Trophoblast cell (in vitro differentiated cells and primary cell): ENCODE data around the gene ARHGAP22.

ENCODE experiments used
- DNase-seq, 2 donors: peaks; one replicate each; pipeline ENCODE4 v3.0.0-alpha.2; 2016
- H2AFZ ChIP-seq: 2 replicates; pipeline ENCODE4 v1.6.1; 2013; ENCODE audit warnings: low read length, moderate library complexity, mild to moderate bottlenecking; ENCODE audit not compliant: insufficient read depth, poor library complexity
- H2AK5ac ChIP-seq: 2 replicates; pipeline ENCODE4 v1.6.1; 2013; ENCODE audit warnings: mild to moderate bottlenecking, low read length
- H2BK120ac ChIP-seq: 2 replicates; pipeline ENCODE4 v1.6.1; 2013; ENCODE audit warnings: low read length, mild to moderate bottlenecking, moderate library complexity; ENCODE audit not compliant: insufficient read depth, poor library complexity
- H2BK12ac ChIP-seq: 2 replicates; pipeline ENCODE4 v1.6.1; 2013; ENCODE audit warnings: mild to moderate bottlenecking, low read length, moderate library complexity
- H2BK5ac ChIP-seq: 2 replicates; pipeline ENCODE4 v1.6.1; 2013; ENCODE audit warnings: low read length, low read depth, moderate library complexity, mild to moderate bottlenecking; ENCODE audit not compliant: poor library complexity
- H3K14ac ChIP-seq: 2 replicates; pipeline ENCODE4 v1.6.1; 2013; ENCODE audit warnings: mild to moderate bottlenecking, low read length
- H3K18ac ChIP-seq: 2 replicates; pipeline ENCODE4 v1.6.1; 2013; ENCODE audit warnings: mild to moderate bottlenecking, low read length
- H3K23ac ChIP-seq: 2 replicates; pipeline ENCODE4 v1.6.1; 2013; ENCODE audit warnings: low read length
- H3K27ac ChIP-seq: 2 replicates; pipeline ENCODE4 v1.5.1; 2013; ENCODE audit warnings: low read depth, mild to moderate bottlenecking, inconsistent platforms, low read length, moderate library complexity
- H3K27me3 ChIP-seq: 2 replicates; pipeline ENCODE4 v1.6.1; 2013; ENCODE audit warnings: inconsistent platforms, mild to moderate bottlenecking, low read length, moderate library complexity; ENCODE audit not compliant: insufficient read depth
- H3K36me3 ChIP-seq, 2 experiments: 1 replicate in 1 of 2; 2 replicates in 1 of 2; pipeline ENCODE4 v1.6.1; 2013; ENCODE audit warnings: low read length in 2 of 2, mild to moderate bottlenecking in 2 of 2, moderate library complexity in 1 of 2; ENCODE audit not compliant: insufficient read depth in 2 of 2, control insufficient read depth in 1 of 2
- H3K4ac ChIP-seq: 2 replicates; pipeline ENCODE4 v1.6.1; 2013; ENCODE audit warnings: low read depth, mild to moderate bottlenecking, low read length, moderate library complexity
- H3K4me1 ChIP-seq, 2 experiments: 1 replicate in 1 of 2; 2 replicates in 1 of 2; pipeline ENCODE4 v1.6.1; 2013; ENCODE audit warnings: low read length in 2 of 2, mild to moderate bottlenecking in 2 of 2, moderate library complexity in 1 of 2; ENCODE audit not compliant: insufficient read depth in 2 of 2, control insufficient read depth in 1 of 2
- H3K4me2 ChIP-seq: 2 replicates; pipeline ENCODE4 v1.6.1; 2013; ENCODE audit warnings: inconsistent platforms, mild to moderate bottlenecking, low read length, moderate library complexity
- H3K4me3 ChIP-seq: 2 replicates; pipeline ENCODE4 v1.5.1; 2013; ENCODE audit warnings: mild to moderate bottlenecking, low read depth, low read length, inconsistent platforms
- H3K79me1 ChIP-seq: one replicate; pipeline ENCODE4 v1.6.1; 2013; ENCODE audit warnings: low read length
- H3K79me2 ChIP-seq: 2 replicates; pipeline ENCODE4 v1.6.1; 2013; ENCODE audit warnings: low read length, mild to moderate bottlenecking; ENCODE audit not compliant: control insufficient read depth, insufficient read depth, poor library complexity
- H3K9ac ChIP-seq: 2 replicates; pipeline ENCODE4 v1.6.1; 2013; ENCODE audit warnings: mild to moderate bottlenecking, low read length
- H3K9me3 ChIP-seq: 2 replicates; pipeline ENCODE4 v1.6.1; 2013; ENCODE audit warnings: low read depth, mild to moderate bottlenecking, control low read depth, inconsistent platforms, low read length; ENCODE audit not compliant: insufficient read depth
- H4K12ac ChIP-seq: 2 replicates; pipeline ENCODE4 v1.6.1; 2013; ENCODE audit warnings: low read depth, mild to moderate bottlenecking, low read length, moderate library complexity
- H4K8ac ChIP-seq: 2 replicates; pipeline ENCODE4 v1.6.1; 2013; ENCODE audit warnings: low read depth, mild to moderate bottlenecking, low read length, moderate library complexity
- H4K91ac ChIP-seq: one replicate; pipeline ENCODE4 v1.6.1; 2013; ENCODE audit warnings: low read depth, mild to moderate bottlenecking, low read length, moderate library complexity
- WGBS: extraction: QIAGEN DNeasy Blood & Tissue Kit; methylation state at CpG from one replicate; pipeline ENCODE4 v1.1.7; 2013; ENCODE audit warnings: missing lambda C conversion rate; ENCODE audit not compliant: insufficient read length, insufficient coverage; ENCODE audit errors: extremely low coverage; 5-methylcytosine and 5-hydroxymethylcytosine counted together

The ARHGAP22 gene

GRCh38 chr10:48598243-48598935, 6.5 kb downstream of the ARHGAP22 start:
- no peaks in the 10 kb centered on the region for H3K79me2 ChIP-seq
- no peak overlapping the region for H3K14ac ChIP-seq
- no CpG with 5 or more reads among the region's 7 CpGs for WGBS

GRCh38 chr10:48595539-48595932, 9.3 kb downstream of the ARHGAP22 start:
- no peaks in the 10 kb centered on the region for H3K4me1 ChIP-seq
- H3K9me3 ChIP-seq = peaks cover 2% of the 10 kb centered on the region
- no peak overlapping the region for H2AFZ ChIP-seq
- H2BK120ac ChIP-seq = no peak overlapping the region
- no peak overlapping the region for H3K14ac ChIP-seq
- no peaks in the 10 kb centered on the region for H3K27me3 ChIP-seq
- DNase-seq = no peak
- H2BK5ac ChIP-seq = no peak overlapping the region
- H3K4me2 ChIP-seq = no peak overlapping the region
- H3K4me3 ChIP-seq = no peak overlapping the region
- H3K9ac ChIP-seq = no peak overlapping the region
- no peak overlapping the region for H4K91ac ChIP-seq
- no peak overlapping the region for H2BK12ac ChIP-seq
- no peak overlapping the region for H2AK5ac ChIP-seq
- no peak overlapping the region for H3K18ac ChIP-seq
- H3K23ac ChIP-seq = no peak overlapping the region
- H3K79me2 ChIP-seq = no peaks in the 10 kb centered on the region
- no peaks in the 10 kb centered on the region for H3K79me1 ChIP-seq
- WGBS = no CpG with 5 or more reads among the region's 3 CpGs
- H4K8ac ChIP-seq = no peak overlapping the region
- no peak overlapping the region for H4K12ac ChIP-seq
- H3K36me3 ChIP-seq = no peaks in the 10 kb centered on the region
- no peak overlapping the region for H3K4ac ChIP-seq
- H3K27ac ChIP-seq = no peak overlapping the region

More at GRCh38 chr10:48598243-48598935, 6.5 kb downstream of the ARHGAP22 start:
- Histone ChIP-seq H2AFZ (no peak overlapping the region), H4K12ac (no peak overlapping the region), H4K91ac (no peak overlapping the region), H2AK5ac (no peak overlapping the region), H3K27ac (no peak overlapping the region), H2BK5ac (no peak overlapping the region), H3K79me1 (no peaks in the 10 kb centered on the region), H3K23ac (no peak overlapping the region), H3K18ac (no peak overlapping the region), H3K4me1 (no peaks in the 10 kb centered on the region), H4K8ac (no peak overlapping the region), H3K4ac (no peak overlapping the region), H3K4me2 (no peak overlapping the region), H2BK12ac (no peak overlapping the region), H2BK120ac (no peak overlapping the region), H3K27me3 (no peaks in the 10 kb centered on the region), H3K9ac (no peak overlapping the region), H3K36me3 (no peaks in the 10 kb centered on the region), H3K4me3 (peak overlapping the region; percentile 45), H3K9me3 (peaks cover 2% of the 10 kb centered on the region)
- peak in 1 of 2 donors; percentile 35 for DNase-seq

GRCh38 chr10:48594803-48595538, 9.9 kb downstream of the ARHGAP22 start:
- no CpG with 5 or more reads among the region's 7 CpGs for WGBS
- H3K14ac ChIP-seq = no peak overlapping the region
- no peaks in the 10 kb centered on the region for H3K79me2 ChIP-seq
- H2BK120ac ChIP-seq = no peak overlapping the region
- no peak overlapping the region for H3K27ac ChIP-seq
- no peak overlapping the region for H3K18ac ChIP-seq
- H3K4me1 ChIP-seq = no peaks in the 10 kb centered on the region
- no peak overlapping the region for H4K91ac ChIP-seq
- H2BK5ac ChIP-seq = no peak overlapping the region
- no peak overlapping the region for H4K8ac ChIP-seq
- no peaks in the 10 kb centered on the region for H3K27me3 ChIP-seq
- no peaks in the 10 kb centered on the region for H3K79me1 ChIP-seq
- no peak overlapping the region for H2AK5ac ChIP-seq
- no peak overlapping the region for H2AFZ ChIP-seq
- H3K4me2 ChIP-seq = no peak overlapping the region
- H3K36me3 ChIP-seq = no peaks in the 10 kb centered on the region
- DNase-seq = no peak
- H3K9ac ChIP-seq = no peak overlapping the region
- peaks cover 6% of the 10 kb centered on the region for H3K9me3 ChIP-seq
- no peak overlapping the region for H3K4me3 ChIP-seq
- H2BK12ac ChIP-seq = no peak overlapping the region
- H3K23ac ChIP-seq = no peak overlapping the region
- H4K12ac ChIP-seq = no peak overlapping the region
- no peak overlapping the region for H3K4ac ChIP-seq

GRCh38 chr10:48594371-48594770, 10.5 kb downstream of the ARHGAP22 start:
- DNase-seq = no peak
- Histone ChIP-seq H2AK5ac (no peak overlapping the region), H3K9me3 (peaks cover 6% of the 10 kb centered on the region), H2BK120ac (no peak overlapping the region), H3K36me3 (no peaks in the 10 kb centered on the region), H3K9ac (no peak overlapping the region), H3K79me2 (no peaks in the 10 kb centered on the region), H4K12ac (no peak overlapping the region), H3K27me3 (no peaks in the 10 kb centered on the region), H4K91ac (no peak overlapping the region), H3K4me3 (no peak overlapping the region), H3K4ac (no peak overlapping the region), H2AFZ (no peak overlapping the region), H3K79me1 (no peaks in the 10 kb centered on the region), H3K14ac (no peak overlapping the region), H3K4me2 (no peak overlapping the region), H3K27ac (no peak overlapping the region), H3K18ac (no peak overlapping the region), H2BK12ac (no peak overlapping the region), H4K8ac (no peak overlapping the region), H2BK5ac (no peak overlapping the region), H3K23ac (no peak overlapping the region), H3K4me1 (no peaks in the 10 kb centered on the region)
- no CpG with 5 or more reads among the region's 4 CpGs for WGBS
